Measurements from ENCODE around the gene SLC18A3.

Gene SLC18A3

DNA sequence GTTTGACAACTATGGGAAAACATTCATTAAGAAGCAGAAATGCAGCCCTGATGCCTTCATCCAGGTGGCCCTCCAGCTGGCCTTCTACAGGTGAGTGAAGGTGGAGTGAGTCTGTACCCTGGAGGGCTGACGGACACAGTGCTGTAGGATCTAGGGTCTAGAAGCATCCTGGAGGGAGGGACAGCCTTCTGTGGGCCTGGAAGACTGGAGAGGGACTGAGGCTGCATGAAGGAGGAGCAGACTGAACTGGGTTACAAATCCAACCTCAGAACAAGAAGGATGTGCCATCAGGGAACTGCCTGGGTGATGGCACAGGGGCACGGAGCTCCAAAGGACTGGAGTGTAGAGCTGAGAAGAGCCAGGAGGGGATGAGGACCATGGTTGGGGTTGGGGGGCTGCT, 41.8 kb downstream of the SLC18A3 start:
- no peak for DNase-seq (ENCODE audit: low read depth)

DNA sequence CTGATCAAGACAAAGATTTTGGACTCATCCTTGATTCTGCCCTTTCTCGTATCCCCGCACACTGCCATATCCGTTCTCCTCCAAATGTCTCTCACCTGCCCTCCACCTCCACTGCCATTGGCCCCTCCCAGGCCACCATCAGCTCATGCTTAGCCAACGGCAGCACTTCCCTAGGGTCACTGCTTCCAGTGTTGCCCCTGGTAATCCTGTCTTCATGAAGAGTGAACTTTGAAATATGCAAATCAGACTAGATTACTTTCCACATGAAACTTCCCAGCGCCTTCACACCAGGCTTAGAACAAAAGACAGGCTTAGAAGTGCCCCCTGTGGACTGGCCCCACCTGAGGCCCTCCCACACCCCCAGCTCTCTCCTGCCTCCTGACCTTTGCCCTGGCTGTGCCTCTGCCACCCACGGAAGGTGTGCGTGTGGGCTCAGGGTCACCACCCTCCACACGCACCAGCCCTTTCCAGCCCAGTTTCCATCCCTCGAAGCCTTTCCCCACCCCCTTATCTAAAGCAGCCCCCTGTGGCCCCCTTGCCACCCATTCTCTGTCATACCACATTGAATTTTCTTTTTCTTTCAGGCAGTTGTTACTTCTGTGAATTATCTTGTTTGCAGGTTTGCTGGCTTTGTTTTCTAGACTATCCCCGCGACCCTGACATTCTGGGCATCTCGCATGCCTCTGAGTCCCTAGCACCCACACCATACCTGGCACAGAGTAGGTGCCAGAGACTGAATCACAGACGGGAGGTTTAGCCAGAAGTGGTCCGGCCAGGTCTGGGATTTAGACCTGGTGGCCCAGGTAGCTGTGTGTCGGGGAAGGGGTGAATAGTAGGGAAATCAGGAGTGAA, 42.5 kb downstream of the SLC18A3 start:
- DNase-seq (ENCODE audit: low read depth) = no peak

DNA sequence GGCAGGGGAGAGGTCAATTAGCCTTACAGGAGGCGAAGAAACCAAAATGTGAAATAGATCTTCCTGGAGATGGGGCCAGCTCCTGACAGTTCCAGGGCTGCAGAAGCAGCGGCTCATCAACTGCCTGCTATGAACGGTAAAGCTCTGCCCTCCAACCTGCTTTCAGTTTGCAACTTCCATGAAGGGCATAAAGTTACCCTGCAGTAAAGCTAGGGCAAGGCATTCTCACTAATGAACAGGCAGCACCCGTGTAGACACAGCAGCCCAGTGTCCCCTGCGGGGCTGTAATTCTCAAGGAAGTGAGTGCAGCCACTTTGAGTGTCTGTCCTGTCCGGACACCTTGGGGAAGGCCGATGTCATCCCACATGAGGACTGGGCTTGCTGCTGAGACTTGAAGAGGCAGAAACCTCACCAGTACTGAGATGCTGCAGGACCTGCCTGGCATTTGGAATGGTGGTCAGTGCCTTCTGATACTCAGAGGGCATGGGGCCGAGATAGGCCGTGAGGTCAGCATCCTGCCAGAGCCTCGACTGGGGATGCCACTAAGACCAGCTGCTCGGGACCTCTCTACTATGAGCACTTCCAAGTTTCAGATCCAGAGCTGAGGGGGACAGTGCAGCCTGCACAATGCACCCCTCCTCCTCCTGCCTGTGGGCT, 43.3 kb downstream of the SLC18A3 start:
- no peak for DNase-seq (ENCODE audit: low read depth)

DNA sequence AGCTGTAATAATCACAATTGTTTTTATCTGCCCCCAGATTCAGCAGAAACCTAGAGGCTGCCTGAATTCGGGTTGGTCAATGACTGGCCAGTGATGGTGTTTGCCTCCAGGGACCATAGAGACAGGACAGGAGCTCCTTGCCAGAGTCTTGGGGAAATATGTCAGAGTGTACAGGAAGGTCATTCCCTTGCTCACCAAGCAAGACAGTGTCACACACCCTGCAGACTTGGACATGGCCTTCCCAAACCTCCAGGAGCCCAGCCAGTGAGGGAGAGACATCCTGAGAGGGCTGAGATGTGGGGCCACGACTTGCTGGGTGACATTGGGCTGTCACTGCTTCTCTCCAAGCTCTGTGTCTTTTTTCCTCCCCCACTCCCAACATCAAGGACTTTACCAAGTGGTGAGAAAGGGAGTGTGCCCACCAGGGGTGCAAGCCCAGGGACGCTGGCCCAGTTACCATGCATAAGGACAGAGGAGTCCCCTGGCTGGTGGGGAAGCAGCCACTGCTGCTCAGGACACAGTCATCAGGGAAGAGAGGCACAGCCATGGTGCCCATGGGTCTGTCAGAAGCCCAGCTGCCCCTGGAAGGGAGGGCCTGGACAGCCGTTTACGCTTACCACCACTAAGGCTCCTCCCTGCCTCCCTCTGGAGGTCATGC, 44.1 kb downstream of the SLC18A3 start:
- DNase-seq (ENCODE audit: low read depth) = no peak

DNA sequence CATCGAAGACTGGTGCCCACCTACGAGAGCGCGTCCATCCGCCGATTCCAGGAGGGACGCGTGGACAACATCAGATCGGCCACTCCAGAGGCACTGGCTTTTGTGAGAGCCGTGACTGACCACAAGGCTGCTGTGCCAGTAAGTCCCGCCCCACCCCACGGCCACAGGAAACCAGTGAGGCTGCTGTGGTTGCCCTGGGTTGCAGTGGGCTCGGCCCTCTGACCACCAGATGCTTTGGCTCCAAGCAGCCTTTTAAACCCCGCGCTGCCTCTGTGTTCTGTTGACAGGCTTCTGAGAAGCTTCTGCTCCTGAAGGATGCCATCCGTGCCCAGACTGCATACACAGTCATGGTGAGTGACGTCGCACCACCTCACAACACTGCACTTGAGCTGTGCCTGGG, 45.0 kb downstream of the SLC18A3 start:
- DNase-seq (ENCODE audit: low read depth) = no peak

DNA sequence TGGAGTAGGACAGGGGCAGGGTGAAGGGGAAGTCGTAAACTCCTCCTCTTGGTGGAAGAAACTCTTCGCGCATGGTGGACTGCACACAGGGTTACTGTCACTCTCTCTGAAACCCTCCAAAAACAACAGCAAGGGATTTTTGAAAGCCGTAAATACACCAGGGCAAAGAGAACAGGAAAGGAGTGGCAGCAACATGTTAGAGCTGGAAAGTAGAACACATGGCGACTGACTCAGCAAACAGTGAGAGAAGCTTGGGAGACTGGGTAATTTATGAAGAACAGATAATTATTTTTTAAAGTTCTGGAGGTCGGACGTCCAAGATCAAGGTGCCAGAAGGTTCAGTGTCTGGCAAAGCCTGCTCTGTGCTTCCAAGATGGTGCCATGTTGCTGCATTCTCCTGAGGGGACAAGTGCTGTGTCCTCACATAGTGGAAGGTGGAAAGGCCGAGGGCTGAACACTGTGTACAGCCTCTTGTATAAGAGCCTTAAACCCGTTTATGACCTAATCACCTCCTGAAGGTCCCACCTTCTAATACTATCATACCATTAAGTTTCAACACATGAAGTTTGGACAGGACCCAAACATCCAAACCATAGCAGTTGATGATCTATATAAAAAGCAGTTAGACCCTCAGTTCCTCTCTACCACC, 46.9 kb downstream of the SLC18A3 start:
- no peak for DNase-seq (ENCODE audit: low read depth)

DNA sequence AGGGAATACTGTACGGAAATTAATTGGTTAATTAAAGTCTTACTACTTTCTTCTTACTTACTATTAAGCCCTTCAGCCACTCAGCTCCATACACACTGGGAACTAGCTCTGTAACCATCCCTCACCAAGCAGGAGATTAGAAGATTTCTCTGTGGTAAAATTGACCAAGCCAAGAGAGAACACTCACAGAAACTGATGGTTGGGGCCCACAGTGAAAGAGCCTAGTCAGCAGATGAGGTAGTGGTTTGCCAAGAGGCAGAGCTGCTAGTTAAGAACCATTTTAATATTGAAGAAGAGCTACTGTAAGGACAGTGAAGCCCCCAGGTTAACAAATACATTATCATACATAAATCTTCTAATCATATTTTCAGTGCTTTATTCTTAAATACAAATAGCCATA, 47.5 kb downstream of the SLC18A3 start:
- no peak for DNase-seq (ENCODE audit: low read depth)

DNA sequence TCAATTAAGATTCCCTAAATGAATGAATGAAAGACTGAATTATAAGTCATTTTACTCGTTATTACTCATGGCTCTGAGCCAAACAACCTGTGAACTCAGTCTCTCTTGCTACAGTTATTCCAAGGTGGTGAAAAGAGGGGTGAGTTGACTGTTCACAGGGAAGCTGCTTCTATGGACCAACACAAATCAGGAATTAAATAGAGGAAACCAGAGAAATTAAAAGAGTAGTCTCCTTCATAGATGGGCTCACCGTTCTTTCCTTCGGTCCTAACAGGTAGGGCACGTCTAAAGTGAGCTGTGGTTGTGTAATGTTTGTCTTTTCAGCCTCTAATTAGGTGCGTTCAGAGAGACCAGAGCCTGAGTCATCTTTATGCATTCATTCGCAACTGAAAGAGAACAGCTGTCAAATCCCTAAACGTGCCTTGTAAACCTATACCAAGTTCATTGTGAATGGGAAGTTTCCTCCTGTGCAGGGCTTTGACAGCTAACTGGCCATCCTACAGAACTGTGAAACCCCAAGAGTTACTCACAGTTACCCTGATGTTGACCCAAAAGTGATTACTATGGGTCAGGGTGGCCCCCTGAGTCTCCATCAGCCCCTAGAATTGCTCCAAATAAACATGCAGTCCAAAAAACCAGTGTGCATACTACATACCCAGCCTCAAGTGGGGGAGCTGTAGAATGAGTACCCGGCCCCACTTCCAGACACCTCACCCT, 51.2 kb downstream of the SLC18A3 start:
- no peak for DNase-seq (ENCODE audit: low read depth)

Measured in activated gamma-delta T cell treated with anti-CD3 and anti-CD28 coated beads, Interleukin-2, amount 50 U/mL, for 16 hours (primary cell).